Measurements from ENCODE around the gene KIF2C.
A peak's percentile ranks its signal among the peaks of the same experiment; 100 is the strongest.
"Not testable (repeated sequence)": the region's sequence is repeated elsewhere in the genome, so short reads cannot be mapped to it uniquely, and the experiment has no call there.

The KIF2C gene

GRCh38 chr1:44724955-44725698 lies 14.5 kb upstream of the KIF2C start:
- Histone ChIP-seq H3K27me3 (ENCODE audit: insufficient read depth, low read depth, severe bottlenecking) (no peaks in the 10 kb centered on the region), H3K9me3 (ENCODE audit: severe bottlenecking) (no peaks in the 10 kb centered on the region), H3K36me3 (no peaks in the 10 kb centered on the region), H3K4me3 (ENCODE audit: low read depth, low read length) (no peak overlapping the region), H3K27ac (no peak overlapping the region)
- DNase-seq: no peak
- no peak for TF ChIP-seq CTCF (IDR thresholded peaks at IDR 0.05; ENCODE audit: low read depth, low read length)

DNA sequence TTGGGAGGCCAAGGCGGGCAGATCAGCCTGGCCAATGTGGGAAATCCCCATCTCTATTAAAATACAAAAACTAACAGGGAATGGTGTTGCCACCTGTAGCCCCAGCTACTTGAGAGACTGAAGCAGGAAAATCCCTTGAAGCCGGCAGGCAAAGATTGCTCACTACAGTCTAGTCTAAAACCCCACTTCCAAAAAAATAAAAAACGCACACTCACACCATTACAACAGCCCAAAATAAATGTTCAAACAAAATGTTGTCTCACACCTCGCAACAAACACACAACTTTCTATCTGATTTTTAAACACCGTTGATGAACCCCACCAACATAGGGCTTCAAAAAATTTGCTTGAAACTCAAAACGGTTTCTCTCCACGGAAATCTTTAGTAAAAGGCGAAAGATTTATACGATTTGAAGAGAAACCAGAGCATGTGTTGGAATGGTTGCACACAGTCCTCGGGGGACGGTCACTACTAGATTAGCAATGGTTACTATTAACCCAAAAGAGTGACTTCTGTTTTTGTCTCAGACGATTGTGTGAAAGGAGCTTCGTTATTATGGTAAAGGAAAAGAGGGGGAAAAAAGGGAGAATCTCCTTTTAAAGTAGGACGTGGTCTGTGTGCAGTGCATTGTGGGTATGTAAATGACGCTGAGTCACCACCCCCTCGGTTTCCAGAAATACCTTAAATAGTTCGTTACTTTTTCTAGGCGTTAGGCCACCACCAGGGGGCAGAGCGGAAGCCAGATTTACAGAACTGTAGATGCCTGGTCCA lies 8.7 kb upstream of the KIF2C start, which contains the start of gene RNU5D-1:
TSS of gene RNU5D-1 (minus strand) at position 430 of the 772 bp plus-strand sequence.
- no peaks in the 10 kb centered on the region for H3K36me3 ChIP-seq
- peak; percentile 67 for TF ChIP-seq CTCF (IDR thresholded peaks at IDR 0.05; ENCODE audit: low read depth, low read length)
- H3K9me3 ChIP-seq (ENCODE audit: severe bottlenecking): no peaks in the 10 kb centered on the region
- DNase-seq: peak; percentile 93
- peak within 1 kb of the TSS; percentile 97 for H3K27ac ChIP-seq
- no peaks in the 10 kb centered on the region for H3K27me3 ChIP-seq (ENCODE audit: insufficient read depth, low read depth, severe bottlenecking)
- peak within 1 kb of the TSS; percentile 32 for H3K4me3 ChIP-seq (ENCODE audit: low read depth, low read length)

- no peak for TF ChIP-seq CTCF (IDR thresholded peaks at IDR 0.05; ENCODE audit: low read depth, low read length)
- Histone ChIP-seq H3K27ac (no peak overlapping the region), H3K27me3 (ENCODE audit: insufficient read depth, low read depth, severe bottlenecking) (no peaks in the 10 kb centered on the region), H3K36me3 (no peaks in the 10 kb centered on the region), H3K9me3 (ENCODE audit: severe bottlenecking) (peaks cover 2% of the 10 kb centered on the region), H3K4me3 (ENCODE audit: low read depth, low read length) (no peak overlapping the region)
- DNase-seq: no peak
Observed at GRCh38 chr1:44733365-44733764, 6.3 kb upstream of the KIF2C start.

- no peak overlapping the region for H3K4me3 ChIP-seq (ENCODE audit: low read depth, low read length)
- no peaks in the 10 kb centered on the region for H3K27me3 ChIP-seq (ENCODE audit: insufficient read depth, low read depth, severe bottlenecking)
- peaks cover 2% of the 10 kb centered on the region for H3K9me3 ChIP-seq (ENCODE audit: severe bottlenecking)
- no peak for TF ChIP-seq CTCF (IDR thresholded peaks at IDR 0.05; ENCODE audit: low read depth, low read length)
- DNase-seq: no peak
- no peak overlapping the region for H3K27ac ChIP-seq
- H3K36me3 ChIP-seq: no peaks in the 10 kb centered on the region
Observed at GRCh38 chr1:44733784-44734183, 5.9 kb upstream of the KIF2C start.

GRCh38 chr1:44735992-44736391 lies 3.6 kb upstream of the KIF2C start:
- Histone ChIP-seq H3K27ac (no peak overlapping the region), H3K36me3 (peaks cover 3% of the 10 kb centered on the region), H3K9me3 (ENCODE audit: severe bottlenecking) (peaks cover 2% of the 10 kb centered on the region), H3K27me3 (ENCODE audit: insufficient read depth, low read depth, severe bottlenecking) (no peaks in the 10 kb centered on the region), H3K4me3 (ENCODE audit: low read depth, low read length) (no peak overlapping the region)
- no peak for DNase-seq
- no peak for TF ChIP-seq CTCF (IDR thresholded peaks at IDR 0.05; ENCODE audit: low read depth, low read length)

DNA sequence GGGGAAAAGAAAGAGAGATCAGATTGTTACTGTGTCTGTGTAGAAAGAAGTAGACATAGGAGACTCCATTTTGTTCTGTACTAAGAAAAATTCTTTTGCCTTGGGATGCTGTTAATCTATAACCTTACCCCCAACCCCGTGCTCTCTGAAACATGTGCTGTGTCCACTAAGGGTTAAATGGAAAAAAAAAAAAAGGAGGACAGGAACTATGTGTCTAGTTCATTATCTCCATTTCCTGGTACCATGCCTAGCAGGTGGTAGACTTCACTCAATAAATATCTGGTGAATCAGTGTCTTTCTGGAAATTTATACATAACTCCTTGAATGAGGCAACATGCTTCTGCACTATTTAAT lies 707 bp upstream of the KIF2C start:
- DNase-seq; H3K27me3 ChIP-seq (ENCODE audit: insufficient read depth, low read depth, severe bottlenecking); H3K9me3 ChIP-seq (ENCODE audit: severe bottlenecking): not testable (repeated sequence)
- peaks cover 28% of the 10 kb centered on the region for H3K36me3 ChIP-seq
- H3K27ac ChIP-seq: peak overlapping the region; percentile 89
- H3K4me3 ChIP-seq (ENCODE audit: low read depth, low read length): peak overlapping the region; percentile 83
